Suppressor macrophage treated with lipopolysaccharide for 4 hours (primary cell): ENCODE data around the gene HOXB13.

Source experiments
- DNase-seq: peaks from one replicate; pipeline ENCODE4 v3.0.0-alpha.2; 2020

The HOXB13 gene

DNA sequence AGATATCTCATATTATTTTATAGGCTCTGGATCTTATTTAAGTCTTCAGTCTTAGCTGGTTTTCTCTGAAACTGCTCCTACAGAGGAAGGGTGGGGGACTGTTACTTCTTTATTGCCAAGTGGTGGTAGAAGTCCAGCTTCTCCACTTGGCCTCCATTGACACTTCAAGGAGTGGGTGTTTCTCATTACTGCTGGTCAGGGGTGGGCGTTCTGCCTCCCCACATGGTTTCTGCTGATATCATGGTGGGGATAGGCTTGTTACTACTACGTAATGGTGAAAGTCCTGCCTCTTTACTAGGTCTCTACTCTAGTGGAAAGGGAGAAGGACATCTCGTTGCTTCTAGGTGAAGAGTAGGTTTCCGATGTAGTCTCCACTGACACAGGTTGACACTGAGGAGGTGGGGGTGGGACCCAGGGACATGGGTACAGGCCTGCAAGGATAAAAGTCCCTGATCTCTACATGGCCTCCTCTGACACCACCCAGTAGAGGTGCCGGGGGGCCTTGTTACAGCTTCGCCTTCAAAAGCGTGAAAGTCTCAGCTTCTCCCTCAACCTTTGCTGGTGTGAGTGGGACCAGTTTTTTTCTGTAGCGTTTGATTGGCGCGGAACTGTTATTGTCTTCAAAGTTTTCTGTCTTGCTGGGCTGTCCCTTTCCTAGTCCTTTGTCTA is 26.6 kb downstream of the HOXB13 start:
- DNase-seq = no peak

DNA sequence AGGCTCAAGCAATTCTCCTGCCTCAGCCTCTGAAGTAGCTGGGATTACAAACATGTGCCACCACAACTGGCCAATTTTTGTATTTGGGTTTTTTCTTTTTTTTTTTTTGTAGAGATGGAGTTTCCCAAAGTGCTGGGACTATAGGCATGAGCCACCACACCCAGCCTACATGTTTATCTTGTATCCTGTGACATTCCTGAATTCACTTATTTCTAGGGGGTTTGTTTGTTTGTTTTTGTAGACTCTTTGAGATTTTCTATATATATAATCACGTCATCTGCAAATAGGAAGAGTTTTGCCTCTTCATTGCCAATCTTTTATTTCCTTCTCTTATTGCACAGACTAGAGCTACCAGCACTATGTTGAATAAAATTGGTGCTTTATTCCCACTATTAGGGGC is 35.4 kb downstream of the HOXB13 start:
- no peak for DNase-seq

DNA sequence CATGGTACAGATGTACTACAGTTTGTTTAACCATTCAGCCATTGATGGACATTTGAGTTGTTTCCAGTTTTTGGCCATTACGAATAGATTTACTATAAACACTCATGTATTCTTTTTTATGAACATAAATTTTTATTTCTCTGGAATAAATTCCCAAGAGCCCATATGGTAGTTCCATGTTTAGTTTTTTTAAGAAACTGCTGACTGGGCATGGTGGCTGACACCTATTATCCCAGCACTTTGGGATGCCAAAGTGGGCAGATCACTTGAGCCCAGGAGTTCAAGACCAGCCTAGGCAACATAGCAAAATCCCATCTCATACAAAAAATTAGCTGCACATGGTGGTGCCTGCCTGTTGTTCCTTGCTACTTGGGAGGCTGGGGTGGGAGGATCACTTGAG is 36.5 kb downstream of the HOXB13 start:
- DNase-seq = no peak

DNA sequence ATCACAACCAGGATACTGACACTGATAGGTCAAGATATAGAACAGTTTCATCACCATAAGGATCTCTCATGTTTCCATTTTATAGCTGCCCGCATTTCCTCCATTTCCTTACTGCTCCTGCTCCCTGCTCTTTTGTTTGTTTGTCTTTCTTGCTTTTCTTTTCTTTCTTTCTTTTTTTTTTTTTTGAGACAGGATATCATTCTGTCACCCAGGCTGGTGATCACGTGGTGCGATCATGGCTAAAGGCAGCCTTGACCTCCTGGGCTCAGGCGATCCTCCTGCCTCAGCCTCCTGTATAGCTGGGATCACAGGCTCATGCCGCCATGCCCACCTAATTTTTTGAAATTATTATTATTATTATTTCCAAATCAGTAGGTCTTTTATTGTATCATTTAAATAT is 37.9 kb downstream of the HOXB13 start:
- no peak for DNase-seq

DNA sequence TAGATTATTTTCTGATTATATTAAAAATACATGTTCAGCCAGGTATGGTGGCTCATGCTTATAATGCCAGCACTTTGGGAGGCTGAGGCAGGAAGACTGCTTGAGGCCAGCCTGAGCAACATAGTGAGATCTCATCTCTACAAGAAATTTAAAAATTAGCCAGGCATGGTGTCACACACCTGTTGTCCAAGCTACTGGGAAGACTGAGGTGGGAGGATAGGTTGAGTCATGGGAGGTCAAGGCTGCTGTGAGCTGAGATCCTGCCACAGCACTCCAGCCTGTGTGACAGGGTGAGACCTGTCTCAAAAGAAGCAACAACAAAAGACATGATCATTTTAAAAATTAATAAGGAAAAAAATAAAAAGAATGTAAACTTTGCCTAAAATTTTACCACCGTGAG is 46.9 kb downstream of the HOXB13 start:
- no peak for DNase-seq

DNA sequence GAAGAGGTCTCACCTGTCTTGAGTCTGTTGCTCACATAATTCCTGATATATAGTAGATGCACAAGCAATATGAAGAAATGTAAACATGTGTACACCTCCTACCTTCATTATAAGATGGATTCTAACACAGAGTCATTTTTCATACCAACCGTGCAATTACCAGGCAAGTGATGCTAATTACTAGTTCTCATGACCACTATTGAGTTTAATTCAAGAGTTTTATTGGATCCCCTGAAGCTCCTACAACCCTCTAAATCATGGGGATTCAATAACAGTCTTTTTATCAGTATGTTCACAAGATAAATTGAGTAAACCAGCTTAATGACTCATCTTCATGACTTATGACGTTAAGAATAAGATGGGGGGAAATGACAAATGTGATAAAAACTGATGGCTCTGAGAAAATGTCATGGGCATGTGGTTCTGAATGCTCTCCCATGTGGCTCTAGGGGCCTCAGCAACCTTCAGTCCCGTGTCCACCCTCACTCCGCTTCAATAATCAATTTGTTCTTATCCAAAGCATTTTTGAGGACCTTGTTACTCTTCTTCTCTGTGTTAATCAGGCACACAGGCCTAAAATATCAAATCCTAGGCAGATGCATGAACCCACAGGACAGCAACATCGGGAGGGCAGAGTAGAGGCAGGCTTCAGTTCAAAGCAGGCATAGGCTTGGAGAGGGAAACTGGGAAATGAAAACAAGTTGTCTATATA is 49.0 kb downstream of the HOXB13 start:
- DNase-seq = no peak

DNA sequence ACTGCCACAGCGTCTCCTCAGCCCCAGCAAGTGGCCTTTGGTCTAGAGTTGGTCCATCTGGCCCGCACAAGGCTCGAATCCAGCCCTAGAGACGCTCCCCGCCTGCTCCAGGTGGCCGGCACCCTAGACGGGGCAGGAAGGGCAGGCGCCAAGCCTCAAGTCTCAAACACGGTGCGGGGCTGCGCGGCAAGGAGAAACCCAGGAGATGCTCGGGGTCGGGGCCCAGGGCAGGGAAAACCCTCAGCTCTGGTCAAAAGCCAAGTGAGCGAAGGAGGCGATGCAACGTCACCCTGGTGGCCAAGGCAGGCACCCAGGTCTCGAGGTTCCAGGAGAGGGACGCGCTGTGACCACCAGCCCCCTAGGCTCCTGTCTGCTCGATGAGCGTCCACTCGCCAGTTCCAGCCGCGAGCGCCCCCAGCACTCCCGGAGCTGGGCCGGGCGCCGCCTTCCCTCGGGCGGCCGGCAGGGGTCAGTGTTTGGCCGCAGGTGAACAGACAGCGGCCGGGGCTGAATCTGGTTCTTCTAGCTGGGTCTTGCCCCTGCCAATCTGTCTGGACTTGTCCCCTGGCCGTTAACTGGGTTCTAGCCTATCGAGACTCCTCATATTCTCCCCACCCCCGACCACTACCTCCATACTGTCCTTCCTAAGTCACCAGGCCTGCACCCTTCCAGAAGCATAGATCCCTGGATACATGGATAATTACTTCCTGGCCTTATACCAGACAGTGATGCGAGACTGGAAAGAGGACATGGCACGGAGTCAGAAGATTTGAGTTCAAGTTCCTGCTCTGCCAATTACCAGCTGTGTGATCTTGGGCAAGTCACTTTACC is 50.2 kb downstream of the HOXB13 start:
- peak; percentile 75 for DNase-seq

DNA sequence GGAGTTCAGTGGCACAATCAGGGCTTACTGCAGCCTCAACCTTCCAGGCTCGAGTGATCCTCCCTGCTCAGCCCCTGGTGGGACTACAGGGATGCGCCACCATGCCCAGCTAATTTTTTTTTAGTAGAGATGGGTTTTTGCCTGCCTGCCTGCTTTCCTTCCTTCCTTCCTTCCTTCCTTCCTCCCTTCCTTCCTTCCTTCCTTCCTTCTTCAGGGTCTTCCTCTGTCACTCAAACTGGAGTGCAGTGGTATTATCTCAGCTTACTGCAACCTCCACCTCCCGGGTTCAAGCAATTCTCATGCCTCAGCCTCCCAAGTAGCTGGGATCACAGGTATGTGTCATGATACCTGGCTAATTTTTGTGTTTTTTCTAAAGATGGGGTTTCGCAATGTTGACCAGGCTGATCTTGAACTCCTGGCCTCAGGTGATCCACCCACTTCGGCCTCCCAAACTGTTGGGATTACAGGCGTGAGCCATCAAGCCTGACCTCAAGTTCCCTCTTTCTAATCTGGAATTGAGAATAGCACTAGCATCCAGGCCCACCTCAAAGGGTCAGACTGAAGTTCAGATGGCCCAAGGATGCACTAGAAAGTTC is 51.5 kb downstream of the HOXB13 start:
- DNase-seq = no peak
